Measurements from ENCODE around the gene BRD9.

DNA sequence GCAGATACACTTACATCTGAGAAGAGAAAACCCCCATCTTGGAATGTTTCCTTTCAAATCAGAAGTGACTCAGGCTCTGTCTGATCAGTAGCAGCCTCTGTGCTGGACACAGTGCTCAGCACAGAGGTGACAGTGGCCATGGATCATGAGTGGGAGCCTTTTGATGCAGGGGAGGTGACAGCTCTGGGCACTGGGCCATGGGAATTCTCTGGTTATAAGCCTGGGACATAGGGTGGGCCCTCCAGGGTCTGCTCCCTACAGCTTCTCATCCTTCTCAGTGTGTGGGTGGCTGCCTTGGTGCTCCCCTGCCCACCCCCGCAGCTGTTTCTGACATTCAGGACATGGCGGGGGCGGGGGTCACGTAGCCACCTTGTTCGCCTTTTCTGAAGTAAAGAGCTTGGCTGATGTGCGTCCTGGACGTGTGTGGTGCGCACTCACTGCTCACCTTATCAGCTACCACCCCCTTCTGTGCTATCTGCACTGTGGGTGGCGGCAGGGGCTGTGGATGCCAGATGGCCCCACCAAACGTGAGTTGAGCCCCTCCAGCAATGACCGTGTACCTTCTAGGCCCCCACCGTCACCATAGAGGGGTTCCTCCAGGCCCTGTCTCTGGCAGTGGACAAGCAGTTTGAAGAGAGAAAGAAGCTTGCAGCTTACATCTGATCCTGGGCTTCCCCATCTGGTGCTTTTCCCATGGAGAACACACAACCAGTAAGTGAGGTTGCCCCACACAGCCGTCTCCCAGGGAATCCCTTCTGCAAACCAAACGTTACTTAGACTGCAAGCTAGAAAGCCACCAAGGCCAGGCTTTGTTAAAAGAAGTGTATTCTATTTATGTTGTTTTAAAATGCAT, 24.1 kb upstream of the BRD9 start:
- TF ChIP-seq, protein P1, sequence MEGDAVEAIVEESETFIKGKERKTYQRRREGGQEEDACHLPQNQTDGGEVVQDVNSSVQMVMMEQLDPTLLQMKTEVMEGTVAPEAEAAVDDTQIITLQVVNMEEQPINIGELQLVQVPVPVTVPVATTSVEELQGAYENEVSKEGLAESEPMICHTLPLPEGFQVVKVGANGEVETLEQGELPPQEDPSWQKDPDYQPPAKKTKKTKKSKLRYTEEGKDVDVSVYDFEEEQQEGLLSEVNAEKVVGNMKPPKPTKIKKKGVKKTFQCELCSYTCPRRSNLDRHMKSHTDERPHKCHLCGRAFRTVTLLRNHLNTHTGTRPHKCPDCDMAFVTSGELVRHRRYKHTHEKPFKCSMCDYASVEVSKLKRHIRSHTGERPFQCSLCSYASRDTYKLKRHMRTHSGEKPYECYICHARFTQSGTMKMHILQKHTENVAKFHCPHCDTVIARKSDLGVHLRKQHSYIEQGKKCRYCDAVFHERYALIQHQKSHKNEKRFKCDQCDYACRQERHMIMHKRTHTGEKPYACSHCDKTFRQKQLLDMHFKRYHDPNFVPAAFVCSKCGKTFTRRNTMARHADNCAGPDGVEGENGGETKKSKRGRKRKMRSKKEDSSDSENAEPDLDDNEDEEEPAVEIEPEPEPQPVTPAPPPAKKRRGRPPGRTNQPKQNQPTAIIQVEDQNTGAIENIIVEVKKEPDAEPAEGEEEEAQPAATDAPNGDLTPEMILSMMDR (IDR thresholded peaks at IDR 0.05 in 8 of 11, conservative IDR thresholded peaks at IDR 0.05 in 3 of 11), result no peak
- no peak for TF ChIP-seq POLR2A (IDR thresholded peaks at IDR 0.05)
